ENCODE results near the gene WWC2.
"Not testable (repeated sequence)": the region's sequence is repeated elsewhere in the genome, so short reads cannot be mapped to it uniquely, and the experiment has no call there.

WWC2 gene

DNA sequence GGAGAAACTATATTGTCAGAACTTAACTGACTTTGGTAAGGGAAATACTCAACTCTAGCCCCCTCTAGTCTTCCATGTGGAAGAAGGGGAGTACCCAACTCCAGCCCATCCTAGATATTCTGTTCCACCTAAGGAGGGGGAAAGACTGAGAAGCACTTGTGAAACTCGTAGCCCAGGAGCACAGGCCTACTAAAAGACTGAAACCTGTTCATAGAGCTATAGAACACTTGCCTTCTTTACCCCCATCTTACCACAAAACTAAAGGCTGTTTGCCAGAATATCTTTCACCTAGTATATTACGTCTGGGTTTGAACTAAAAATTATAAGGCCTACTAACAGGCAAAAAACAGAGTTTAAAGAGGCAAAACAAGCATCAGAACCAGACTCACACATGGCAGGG is 205.5 kb downstream of the WWC2 start:
- no peak for DNase-seq

DNA sequence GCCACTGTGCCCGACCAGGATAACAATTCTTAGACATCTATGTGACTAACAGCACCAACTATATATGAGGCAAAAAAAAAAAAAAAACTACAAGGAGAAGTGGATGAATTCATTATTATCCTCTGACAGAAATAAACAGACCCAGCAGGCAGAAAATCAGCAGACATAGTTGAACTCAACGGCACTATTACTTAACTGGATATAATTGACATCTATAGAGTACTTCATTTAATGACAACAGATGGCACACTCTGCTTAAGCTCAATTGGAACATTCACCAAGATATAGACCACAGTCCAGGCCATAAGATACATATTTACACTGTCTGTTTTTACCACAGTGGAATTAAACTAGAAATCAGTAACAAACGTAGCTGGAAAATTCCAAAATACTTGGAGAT is 207.8 kb downstream of the WWC2 start:
- DNase-seq, result peak; percentile 63

DNA sequence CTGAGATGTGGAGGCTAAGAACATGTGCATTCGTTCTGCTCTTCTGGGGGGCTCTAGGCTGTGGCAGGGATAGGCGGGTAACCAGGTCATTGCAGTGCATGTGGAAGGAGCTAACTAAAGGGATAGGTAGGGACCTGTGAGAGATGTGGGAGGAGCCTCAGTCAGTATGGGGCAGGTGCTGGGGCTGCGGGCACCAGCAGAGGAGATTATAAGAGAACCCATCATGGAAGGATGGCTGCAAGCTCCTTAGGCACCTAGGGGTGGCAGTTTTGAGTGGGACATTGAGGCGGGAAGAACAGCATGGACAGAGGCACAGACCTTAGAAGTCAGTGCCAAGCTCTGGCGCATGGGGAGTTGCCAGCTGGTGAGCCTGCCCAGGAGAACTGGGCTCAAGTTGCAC is 213.8 kb downstream of the WWC2 start:
- no peak for DNase-seq

DNA sequence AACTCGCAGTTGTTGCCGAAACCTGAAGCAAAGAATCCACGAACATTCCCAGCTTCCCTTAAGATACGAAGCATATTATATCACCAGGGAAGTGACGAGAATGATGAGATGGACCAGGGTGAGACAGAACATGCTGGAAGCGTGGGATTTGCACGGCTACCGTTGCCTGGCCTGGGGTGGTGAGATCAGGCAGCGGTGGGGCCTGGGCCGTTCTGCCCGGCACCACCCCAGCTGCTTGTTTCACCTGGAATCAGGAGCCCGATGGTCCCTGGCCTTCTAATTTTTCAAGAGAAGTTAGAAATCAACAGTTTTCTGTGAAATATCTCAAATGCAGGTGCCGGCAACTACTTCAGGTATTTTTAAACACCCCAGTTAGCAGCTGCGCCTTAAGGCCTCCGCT is 215.3 kb downstream of the WWC2 start:
- DNase-seq, result no peak

DNA sequence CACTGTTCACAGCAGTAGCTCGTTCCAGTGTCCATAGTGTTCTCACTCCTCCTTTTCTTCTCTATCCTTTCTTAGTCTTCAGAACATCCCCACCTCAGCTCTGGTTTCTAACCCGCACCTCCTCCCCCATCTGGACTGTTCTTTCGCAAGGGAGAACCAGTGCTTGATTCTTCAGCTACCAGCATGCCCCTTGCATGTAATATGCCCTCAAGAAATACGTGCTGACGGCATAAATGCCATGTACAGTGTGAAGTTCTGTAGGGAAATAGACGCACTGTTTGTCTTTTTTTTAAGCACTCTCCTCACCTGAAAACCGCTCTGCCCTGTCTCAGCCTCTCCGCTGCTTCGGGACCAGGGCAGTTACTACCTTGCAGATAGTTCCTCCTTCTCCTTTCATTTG is 215.7 kb downstream of the WWC2 start:
- DNase-seq, result no peak

DNA sequence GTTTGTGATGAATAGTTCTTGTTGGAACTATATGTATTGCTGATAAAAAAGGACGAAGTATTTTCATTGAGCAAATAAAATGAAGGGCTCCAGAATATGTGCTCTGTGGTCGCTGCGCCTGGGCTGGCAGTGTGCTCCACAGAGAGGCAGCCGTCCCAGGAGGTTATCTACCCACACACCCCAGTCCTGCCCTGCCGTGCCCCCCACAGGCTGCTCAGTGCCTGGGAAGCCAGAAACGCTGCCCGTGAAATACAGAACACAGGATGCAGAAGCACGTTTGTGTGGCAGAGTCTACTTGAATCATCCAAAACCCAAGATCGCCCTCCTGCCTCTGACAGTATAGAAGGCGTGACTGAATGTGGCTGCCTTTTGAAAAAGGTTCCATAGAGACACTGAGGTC is 219.6 kb downstream of the WWC2 start:
- no peak for DNase-seq

GRCh38 chr4:183320211-183321059 is 221.4 kb downstream of the WWC2 start, which contains the start of gene CLDN22:
Gene CLDN22, minus strand, starts transcription at chr4:183320276. Its CDS starts 58 bp downstream, at chr4:183320218.
- no peak for DNase-seq

- no peak for DNase-seq
Observed at GRCh38 chr4:183321079-183321478, 222.0 kb downstream of the WWC2 start.

DNA sequence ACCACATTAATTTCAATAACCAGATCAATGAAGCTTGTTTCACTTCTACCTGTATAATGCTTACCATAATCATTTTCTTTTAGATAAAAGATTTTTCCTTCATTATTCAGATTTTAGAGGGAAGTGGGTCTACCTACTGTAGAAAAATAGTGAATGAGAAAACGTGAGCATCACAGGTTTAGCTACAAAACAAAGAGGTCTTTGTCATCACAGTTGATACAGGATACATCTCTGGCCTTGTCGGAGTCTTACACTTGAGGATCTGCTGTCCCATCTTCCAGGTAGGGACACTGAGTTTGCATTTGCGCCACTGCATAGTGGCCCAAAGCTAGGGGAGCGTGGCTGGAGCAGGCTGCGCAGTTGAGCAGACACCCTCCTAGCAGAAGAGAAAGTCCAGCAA is 222.5 kb downstream of the WWC2 start:
- no peak for DNase-seq

GRCh38 chr4:183322326-183322725 is 223.3 kb downstream of the WWC2 start, which contains the start of gene CLDN24:
Gene CLDN24, minus strand, starts transcription at chr4:183322426. Its CDS starts 0 bp downstream, at chr4:183322426.
- no peak for DNase-seq

GRCh38 chr4:183323295-183323694 is 224.2 kb downstream of the WWC2 start:
- no peak for DNase-seq

DNA sequence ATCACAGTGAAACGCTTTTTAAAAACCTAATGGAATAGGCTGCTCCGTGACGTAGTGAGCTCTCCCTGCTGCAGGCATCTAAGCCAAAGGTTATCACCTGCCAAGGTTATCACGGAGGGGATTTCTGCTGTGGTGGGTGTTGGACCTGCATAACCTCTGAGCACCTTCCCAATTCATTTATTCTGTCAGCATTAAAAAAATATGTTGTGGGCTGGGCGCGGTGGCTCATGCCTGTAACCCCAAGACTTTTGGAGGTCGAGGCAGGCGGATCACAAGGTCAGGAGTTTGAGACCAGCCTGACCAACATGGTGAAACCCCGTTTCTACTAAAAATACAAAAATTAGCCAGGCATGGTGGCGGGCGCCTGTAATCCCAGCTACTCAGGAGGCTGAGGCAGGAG is 225.0 kb downstream of the WWC2 start:
- DNase-seq, result not testable (repeated sequence)

DNA sequence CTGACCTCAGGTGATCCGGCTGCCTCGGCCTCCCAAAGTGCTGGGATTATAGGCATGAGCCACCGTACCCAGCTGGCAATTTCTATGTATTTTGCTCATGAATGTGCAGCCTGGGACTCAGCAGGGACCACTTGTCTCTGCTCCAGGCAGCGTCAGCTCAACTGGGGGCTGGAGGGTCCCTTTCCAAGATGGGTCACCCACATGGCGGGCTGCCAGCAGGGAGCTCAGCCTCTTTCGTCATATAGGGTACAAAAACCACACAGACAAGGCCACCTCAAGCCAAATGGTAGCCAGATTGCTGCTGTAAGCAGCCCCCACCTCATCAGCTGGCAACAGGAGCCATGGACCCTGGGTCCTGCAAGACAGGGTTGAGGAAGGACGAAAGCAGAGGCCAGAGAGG is 225.6 kb downstream of the WWC2 start:
- DNase-seq, result no peak

DNA sequence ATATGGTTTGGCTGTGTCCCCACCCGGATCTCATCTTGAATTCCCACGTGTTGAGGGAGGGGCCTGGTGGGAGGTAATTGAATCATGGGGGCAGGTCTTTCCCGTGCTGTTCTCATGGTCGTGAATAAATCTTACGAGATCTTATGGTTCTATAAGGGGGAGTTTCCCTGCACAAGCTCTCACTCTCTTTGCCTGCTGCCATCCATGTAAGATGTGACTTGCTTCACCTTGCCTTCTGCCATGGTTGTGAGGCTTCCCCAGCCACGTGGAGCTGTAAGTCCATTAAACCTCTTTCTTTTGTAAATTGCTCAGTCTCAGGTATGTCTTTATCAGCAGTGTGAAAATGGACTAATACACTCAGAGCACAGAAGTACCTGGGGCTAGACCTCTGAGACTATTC is 227.3 kb downstream of the WWC2 start:
- DNase-seq, result not testable (repeated sequence)

GRCh38 chr4:183326853-183327252 is 227.8 kb downstream of the WWC2 start:
- no peak for DNase-seq

GRCh38 chr4:183327827-183328226 is 228.8 kb downstream of the WWC2 start:
- DNase-seq, result no peak

- no peak for DNase-seq
Observed at GRCh38 chr4:183328832-183329231, 229.8 kb downstream of the WWC2 start.

GRCh38 chr4:183329244-183329643 is 230.2 kb downstream of the WWC2 start:
- DNase-seq, result no peak

GRCh38 chr4:183329954-183330742 is 231.1 kb downstream of the WWC2 start:
- DNase-seq, result no peak

DNA sequence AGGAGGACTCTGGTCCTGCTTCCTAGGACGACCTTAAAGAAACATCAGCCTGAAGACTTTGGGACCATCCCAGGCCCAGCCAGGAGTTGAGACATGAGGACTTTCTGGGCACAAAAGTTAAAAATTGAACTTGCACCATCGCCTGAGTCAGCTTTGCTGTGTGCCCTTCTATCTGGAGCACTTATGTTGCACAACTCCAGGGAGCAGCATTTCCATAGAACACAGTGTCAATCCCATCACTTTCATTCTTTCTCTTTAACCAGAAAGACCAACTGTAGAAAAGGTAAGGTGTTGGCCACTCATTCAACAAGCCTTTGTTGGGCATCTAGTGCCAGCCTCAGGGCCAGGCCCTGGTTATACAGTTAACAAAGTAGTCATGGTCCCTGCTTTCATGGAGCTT is 231.8 kb downstream of the WWC2 start:
- DNase-seq, result no peak

DNA sequence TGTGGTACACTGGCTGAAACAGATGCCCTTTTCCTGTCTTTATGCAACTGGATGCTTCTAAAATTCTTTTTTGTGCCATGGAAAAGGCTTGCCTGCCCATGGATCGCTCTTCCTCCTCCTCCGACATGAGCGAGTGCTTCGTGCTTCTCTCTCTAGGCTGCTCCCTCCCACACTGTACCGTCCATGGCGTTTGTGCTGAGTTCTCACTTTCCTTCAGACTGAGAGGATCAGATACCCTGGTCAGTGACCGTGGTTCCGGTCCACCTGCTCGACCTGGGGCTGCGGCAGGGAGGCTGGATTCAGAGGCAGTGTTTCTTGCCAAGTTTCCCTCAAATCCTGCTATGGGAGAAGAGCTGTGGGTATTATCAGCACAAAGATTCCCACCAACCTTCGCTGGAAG is 233.4 kb downstream of the WWC2 start:
- DNase-seq, result no peak

GRCh38 chr4:183333202-183333601 is 234.1 kb downstream of the WWC2 start:
- DNase-seq, result no peak

GRCh38 chr4:183333983-183334382 is 234.9 kb downstream of the WWC2 start:
- DNase-seq, result no peak

- no peak for DNase-seq
Observed at GRCh38 chr4:183335369-183335940, 236.4 kb downstream of the WWC2 start.
